Activated CD8-positive, alpha-beta T cell treated with anti-CD3 and anti-CD28 coated beads for 36 hours (primary cell): ENCODE data around the gene MDK. TPM values are rescaled to one million over a fixed set of nuclear protein-coding genes. Genes with fewer than 3 reads are reported as not detected.

Experiments
- ATAC-seq: fragments of 200-7000 bp; cut with Tn5 transposase; one replicate; pipeline ENCODE4 v1.10.0; 2021; ENCODE audit warnings: mild to moderate bottlenecking, moderate library complexity
- CTCF ChIA-PET: fragments of 350-600 bp; sonication (Branson Sonifier 250); formaldehyde crosslinking; loops from one replicate; lab custom pipeline; 2021; ENCODE audit warnings: antibody characterized with exemption; lab: Charles Lee
- POLR2A ChIA-PET: fragments of 350-600 bp; sonication (Branson Sonifier 250); formaldehyde crosslinking; loops from one replicate; lab custom pipeline; 2021; ENCODE audit warnings: antibody characterized with exemption; lab: Charles Lee
- DNase-seq: peaks from one replicate; pipeline ENCODE4 v3.0.0-alpha.2; 2020
- H3K27ac Mint-ChIP-seq: one replicate; pipeline ENCODE4 v1.8.0; 2021; ENCODE audit warnings: mild to moderate bottlenecking, mixed read lengths
- H3K27me3 Mint-ChIP-seq: one replicate; pipeline ENCODE4 v1.8.0; 2021; ENCODE audit warnings: mixed read lengths
- H3K36me3 Mint-ChIP-seq: one replicate; pipeline ENCODE4 v1.8.0; 2021; ENCODE audit warnings: low read depth, mixed read lengths
- H3K4me1 Mint-ChIP-seq: one replicate; pipeline ENCODE4 v1.8.0; 2021; ENCODE audit warnings: low read depth, mixed read lengths
- H3K4me3 Mint-ChIP-seq: one replicate; pipeline ENCODE4 v1.8.0; 2021; ENCODE audit warnings: mild to moderate bottlenecking, moderate library complexity, mixed read lengths
- H3K9me3 Mint-ChIP-seq: one replicate; pipeline ENCODE4 v1.8.0; 2021; ENCODE audit warnings: mixed read lengths
- CTCF ChIP-seq: fragments of 200-600 bp; IDR thresholded peaks from one replicate; pipeline ENCODE4 v1.8.0; 2022; ENCODE audit warnings: antibody characterized with exemption, mild to moderate bottlenecking
- intact Hi-C: fragments of 100-400 bp; cut with micrococcal nuclease; formaldehyde crosslinking; loops from one replicate; pipeline ENCODE4 v1.10.0; 2022
- total RNA-seq, 2 experiments: library from RNA; stranded (reverse); gene quantifications; one replicate each; pipeline ENCODE4 v1.2.3, GENCODE V29; 2021

MDK gene
- total RNA-seq, 2 experiments from 2014 or later: 4.2 to 4.9 TPM

GRCh38 chr11:46337626-46338345 is 43.7 kb upstream of the MDK start:
- ChIA-PET CTCF (interaction anchor here (1.0 to 4.5 kb wide), 3 partner anchors 8 to 14 kb away, joined by 3 to 17 read pairs (median 5); partner anchors contain the start of gene DGKZ), POLR2A (interaction anchor here (0.9 kb wide), 1 partner anchor 31 kb away, joined by 3 read pairs; no protein-coding TSS in a partner anchor)
- Mint-ChIP-seq H3K9me3 (no peaks in the 10 kb centered on the region), H3K27ac (no peak overlapping the region), H3K4me1 (peaks cover 40% of the 10 kb centered on the region), H3K4me3 (no peak overlapping the region), H3K36me3 (no peaks in the 10 kb centered on the region), H3K27me3 (no peaks in the 10 kb centered on the region)
- ATAC-seq (no peak), DNase-seq (no peak)
- intact Hi-C loops: no loop called here
- TF ChIP-seq CTCF: no peak

- Mint-ChIP-seq H3K4me1 (peaks cover 41% of the 10 kb centered on the region), H3K36me3 (no peaks in the 10 kb centered on the region), H3K4me3 (no peak overlapping the region), H3K9me3 (no peaks in the 10 kb centered on the region), H3K27ac (no peak overlapping the region), H3K27me3 (no peaks in the 10 kb centered on the region)
- ATAC-seq (peak; percentile 24), DNase-seq (no peak)
- POLR2A ChIA-PET: interaction anchor here (0.6 to 0.9 kb wide), 2 partner anchors 10 to 30 kb away, joined by 3 read pairs; no protein-coding TSS in a partner anchor
- intact Hi-C loops: no loop called here
- CTCF ChIA-PET: interaction anchor here (0.8 to 4.5 kb wide), 3 partner anchors 8 to 14 kb away, joined by 3 to 17 read pairs (median 3); partner anchors contain the start of gene DGKZ
- TF ChIP-seq CTCF: no peak
Observed at GRCh38 chr11:46338636-46338987, 42.9 kb upstream of the MDK start.

GRCh38 chr11:46338988-46339666 is 42.3 kb upstream of the MDK start:
- Mint-ChIP-seq H3K27me3 (no peaks in the 10 kb centered on the region), H3K4me1 (peaks cover 39% of the 10 kb centered on the region), H3K36me3 (no peaks in the 10 kb centered on the region), H3K4me3 (no peak overlapping the region), H3K9me3 (no peaks in the 10 kb centered on the region), H3K27ac (no peak overlapping the region)
- DNase-seq (no peak), ATAC-seq (no peak)
- no peak for TF ChIP-seq CTCF
- CTCF ChIA-PET: interaction anchor here (0.8 to 4.5 kb wide), 5 partner anchors 8 to 100 kb away, joined by 3 to 17 read pairs (median 5); partner anchors contain the start of gene DGKZ
- POLR2A ChIA-PET: interaction anchor here (0.6 to 0.9 kb wide), 3 partner anchors 9 to 29 kb away, joined by 3 read pairs; no protein-coding TSS in a partner anchor
- intact Hi-C loops: no loop called here

GRCh38 chr11:46339816-46340215 is 41.7 kb upstream of the MDK start:
- H3K9me3 Mint-ChIP-seq: no peaks in the 10 kb centered on the region
- no peaks in the 10 kb centered on the region for H3K27me3 Mint-ChIP-seq
- no peaks in the 10 kb centered on the region for H3K36me3 Mint-ChIP-seq
- ChIA-PET CTCF (interaction anchor here (0.8 to 4.5 kb wide), 6 partner anchors 9 to 222 kb away, joined by 3 to 17 read pairs (median 4); no protein-coding TSS in a partner anchor), POLR2A (interaction anchor here (0.8 kb wide), 1 partner anchor 28 kb away, joined by 3 read pairs; no protein-coding TSS in a partner anchor)
- no peak overlapping the region for H3K27ac Mint-ChIP-seq
- DNase-seq (no peak), ATAC-seq (no peak)
- peaks cover 38% of the 10 kb centered on the region for H3K4me1 Mint-ChIP-seq
- H3K4me3 Mint-ChIP-seq: no peak overlapping the region
- intact Hi-C loops: no loop called here
- no peak for TF ChIP-seq CTCF
